ENCODE measurements around the gene SMAD3.

The SMAD3 gene

GRCh38 chr15:67207555-67208207, 142.3 kb downstream of the SMAD3 start:
- CTCF ChIA-PET = no interaction called here

More at GRCh38 chr15:67207555-67208207, 142.3 kb downstream of the SMAD3 start:
- TF ChIP-seq ZNF658 (tag by site-specific recombination; IDR thresholded peaks at IDR 0.05) (no peak), ZNF544 (tag by site-specific recombination; IDR thresholded peaks at IDR 0.05) (no peak), ZNF624 (tag by site-specific recombination; IDR thresholded peaks at IDR 0.05) (no peak), ZBTB49 (tag by site-specific recombination; IDR thresholded peaks at IDR 0.05; ENCODE audit: low read depth) (no peak), ZNF341 (tag by site-specific recombination; IDR thresholded peaks at IDR 0.05; ENCODE audit: low read depth) (no peak), ZBTB6 (tag by site-specific recombination; IDR thresholded peaks at IDR 0.05) (no peak), ZNF48 (tag by site-specific recombination; IDR thresholded peaks at IDR 0.05) (no peak), ZNF354C (tag by site-specific recombination; IDR thresholded peaks at IDR 0.05; ENCODE audit: borderline replicate concordance, low read depth) (no peak), ZNF350 (tag by site-specific recombination; IDR thresholded peaks at IDR 0.05) (no peak), ZNF362 (tag by site-specific recombination; IDR thresholded peaks at IDR 0.05) (no peak), KLF10 (tag by site-specific recombination; IDR thresholded peaks at IDR 0.05) (no peak), ZNF280C (tag by site-specific recombination; IDR thresholded peaks at IDR 0.05) (no peak), ZNF521 (tag by site-specific recombination; IDR thresholded peaks at IDR 0.05) (no peak), ZBTB26 (tag by site-specific recombination; optimal IDR thresholded peaks at IDR 0.05) (no peak), SP3 (tag by site-specific recombination; IDR thresholded peaks at IDR 0.05) (no peak)
- no peak overlapping the region for H3K4me3 ChIP-seq (ENCODE audit: low read depth, low read length)
- H3K27ac ChIP-seq (ENCODE audit: extremely low read depth, low read depth, low read length) = no peak overlapping the region
- H3K9me3 ChIP-seq (ENCODE audit: control insufficient read depth, insufficient read depth, low read depth, low read length) = no peaks in the 10 kb centered on the region
- peaks cover 5 to 49% of the 10 kb centered on the region in 2 experiments; a peak in 2 of 3 replicates for H3K36me3 ChIP-seq (ENCODE audit: control insufficient read depth in 2 of 2, insufficient read depth in 1 of 2, low read length in 2 of 2)
- H3K4me1 ChIP-seq (ENCODE audit: control insufficient read depth, insufficient read depth, low read length) = no peaks in the 10 kb centered on the region
- POLR2A ChIA-PET = interaction anchor here (1.3 kb wide), 1 partner anchor 142 kb away, joined by 3 read pairs; the partner anchor contains the start of gene SMAD3
